ENCODE data around the gene MYEF2.

Gene MYEF2

GRCh38 chr15:48149858-48150257, 28.2 kb downstream of the MYEF2 start:
- intact Hi-C loops (cut with DNase I), result no loop called here
- no peak for DNase-seq

GRCh38 chr15:48147358-48147757, 30.7 kb downstream of the MYEF2 start:
- intact Hi-C loops (cut with DNase I), result no loop called here
- no peak for DNase-seq

GRCh38 chr15:48145923-48146322, 32.2 kb downstream of the MYEF2 start:
- intact Hi-C loops (cut with DNase I), result no loop called here
- no peak for DNase-seq

GRCh38 chr15:48144889-48145288, 33.2 kb downstream of the MYEF2 start:
- intact Hi-C loops (cut with DNase I), result no loop called here
- no peak for DNase-seq

GRCh38 chr15:48143856-48144255, 34.2 kb downstream of the MYEF2 start:
- intact Hi-C loops (cut with DNase I), result no loop called here
- DNase-seq, result no peak

GRCh38 chr15:48132874-48133273, 45.2 kb downstream of the MYEF2 start:
- intact Hi-C loops (cut with DNase I), result no loop called here

GRCh38 chr15:48131324-48131723, 46.8 kb downstream of the MYEF2 start:
- DNase-seq, result no peak
- intact Hi-C loops (cut with DNase I), result no loop called here

More at GRCh38 chr15:48132874-48133273, 45.2 kb downstream of the MYEF2 start:
- no peak for DNase-seq

GRCh38 chr15:48126667-48127355, 51.3 kb downstream of the MYEF2 start:
- no peak for DNase-seq
- intact Hi-C loops (cut with DNase I), result no loop called here

GRCh38 chr15:48121849-48122248, 56.2 kb downstream of the MYEF2 start:
- intact Hi-C loops (cut with DNase I), result no loop called here

GRCh38 chr15:48120745-48121144, 57.4 kb downstream of the MYEF2 start, which contains the start of gene SLC24A5:
SLC24A5 (plus strand) TSS chr15:48120990; CDS start chr15:48121045, 55 bp downstream.
- intact Hi-C loops (cut with DNase I), result no loop called here
- no peak for DNase-seq

More at GRCh38 chr15:48121849-48122248, 56.2 kb downstream of the MYEF2 start:
- DNase-seq, result no peak

- intact Hi-C loops (cut with DNase I), result no loop called here
- DNase-seq, result no peak
Measured at GRCh38 chr15:48119277-48119676, 58.8 kb downstream of the MYEF2 start.

- intact Hi-C loops (cut with DNase I), result no loop called here
- DNase-seq, result no peak
Measured at GRCh38 chr15:48112242-48112641, 65.9 kb downstream of the MYEF2 start.

GRCh38 chr15:48109856-48110531, 68.1 kb downstream of the MYEF2 start:
- DNase-seq, result no peak
- intact Hi-C loops (cut with DNase I), result no loop called here

- DNase-seq, result no peak
- intact Hi-C loops (cut with DNase I), result no loop called here
Measured at GRCh38 chr15:48109212-48109611, 68.9 kb downstream of the MYEF2 start.

GRCh38 chr15:48105936-48106335, 72.2 kb downstream of the MYEF2 start:
- DNase-seq, result no peak
- intact Hi-C loops (cut with DNase I), result no loop called here

GRCh38 chr15:48103647-48104046, 74.4 kb downstream of the MYEF2 start:
- intact Hi-C loops (cut with DNase I), result no loop called here
- no peak for DNase-seq

GRCh38 chr15:48102167-48102566, 75.9 kb downstream of the MYEF2 start:
- intact Hi-C loops (cut with DNase I), result no loop called here
- DNase-seq, result no peak

GRCh38 chr15:48101376-48101961, 76.6 kb downstream of the MYEF2 start:
- intact Hi-C loops (cut with DNase I), result no loop called here
- DNase-seq, result no peak

- no peak for DNase-seq
- intact Hi-C loops (cut with DNase I), result no loop called here
Measured at GRCh38 chr15:48097264-48097663, 80.8 kb downstream of the MYEF2 start.

- peak in 1 of 10 donors; percentile 18 for DNase-seq
- intact Hi-C loops (cut with DNase I), result no loop called here
Measured at GRCh38 chr15:48096813-48097212, 81.3 kb downstream of the MYEF2 start.

- DNase-seq, result no peak
- intact Hi-C loops (cut with DNase I), result no loop called here
Measured at GRCh38 chr15:48096355-48096786, 81.7 kb downstream of the MYEF2 start.

GRCh38 chr15:48091522-48091921, 86.6 kb downstream of the MYEF2 start:
- intact Hi-C loops (cut with DNase I), result no loop called here

More at GRCh38 chr15:48091522-48091921, 86.6 kb downstream of the MYEF2 start:
- DNase-seq, result no peak
